K562 (cell line): ENCODE results near the gene FMNL1. TPM values are rescaled to one million over a fixed set of nuclear protein-coding genes. Genes with fewer than 3 reads are reported as not detected.

ENCODE experiments used
- BACH1 ChIP-seq: fragments of 200-800 bp; sonication (Bioruptor generic); IDR thresholded peaks from 2 replicates; pipeline ENCODE4 v1.6.1; 2016; ENCODE audit warnings: missing genetic modification characterization, missing compliant biosample characterization
- CBFA2T2 ChIP-seq: fragments of 450-650 bp; conservative IDR thresholded peaks from 2 replicates; pipeline ENCODE4 v1.6.1; 2017; ENCODE audit warnings: mild to moderate bottlenecking
- DMBX1 ChIP-seq: fragments of 250-450 bp; sonication (Bioruptor Pico); IDR thresholded peaks from 2 replicates; pipeline ENCODE4 v1.8.0; 2022; ENCODE audit warnings: inconsistent platforms, mild to moderate bottlenecking, moderate library complexity, borderline replicate concordance
- HDAC3 ChIP-seq: fragments of 450-650 bp; IDR thresholded peaks from 2 replicates; pipeline ENCODE4 v1.6.1; 2018; ENCODE audit warnings: borderline replicate concordance, mild to moderate bottlenecking, moderate library complexity; ENCODE audit not compliant: partially characterized antibody
- JUNB ChIP-seq: fragments of 450-650 bp; formaldehyde crosslinking; conservative IDR thresholded peaks from 2 replicates; pipeline ENCODE4 v1.4.0; 2020; ENCODE audit warnings: mild to moderate bottlenecking
- POLR2G ChIP-seq: fragments of 200-400 bp; formaldehyde crosslinking; IDR thresholded peaks from 2 replicates; pipeline ENCODE4 v1.6.1; 2017; ENCODE audit warnings: low read depth, mild to moderate bottlenecking, antibody characterized with exemption, low read length, moderate library complexity
- RBM34 ChIP-seq: fragments of 200-400 bp; formaldehyde crosslinking; IDR thresholded peaks from 2 replicates; pipeline ENCODE4 v1.6.1; 2018; ENCODE audit warnings: low read length, borderline replicate concordance; ENCODE audit not compliant: insufficient read depth
- ZNF24 ChIP-seq: fragments of 450-650 bp; IDR thresholded peaks from 2 replicates; pipeline ENCODE4 v1.6.1; 2016
- ZNF444 ChIP-seq: fragments of 250-450 bp; sonication (Bioruptor Pico); IDR thresholded peaks from 2 replicates; pipeline ENCODE4 v1.4.0; 2020; ENCODE audit warnings: mild to moderate bottlenecking, moderate library complexity
- ZNF57 ChIP-seq: fragments of 450-650 bp; formaldehyde crosslinking; IDR thresholded peaks from 2 replicates; pipeline ENCODE4 v1.4.0; 2020; ENCODE audit warnings: mild to moderate bottlenecking, moderate library complexity
- polyA plus RNA-seq, 8 experiments: library from polyadenylated mRNA; depleted of rRNA in 4 of 8; stranded (reverse) in 5 of 8; unstranded in 3 of 8; fragments of >200 nt; fragmentation: Nextera tagmentation in 2 of 8; fragmentation: Illumina TruSeq in 1 of 8; extraction: Ambion mirVana in 2 of 8; extraction: Trizol in 1 of 8; gene quantifications; 2 replicates each; pipeline versions ENCODE4 v1.2.1 to v1.2.3, GENCODE V29; 2011 to 2014; ENCODE audit warnings: inconsistent platforms in 1 of 8, missing spikeins in 1 of 8
- total RNA-seq, 7 experiments: library from RNA; depleted of rRNA in 6 of 7; stranded (reverse); fragments of >200 nt in 6 of 7; fragmentation: Illumina TruSeq in 2 of 7; extraction: Trizol in 2 of 7; gene quantifications; 2 replicates each; pipeline versions ENCODE4 v1.2.1 to v1.2.3, GENCODE V29; 2011 to 2021; ENCODE audit warnings: low replicate concordance in 1 of 7
- TF ChIP-seq, protein P1 (sequence below), 2 experiments: fragments of 450-650 bp in 1 of 2; sonication (generic) in 1 of 2; formaldehyde crosslinking in 1 of 2; IDR thresholded peaks; 2 replicates each; pipeline versions ENCODE4 v1.7.1 to v1.9.0; 2016 to 2022; ENCODE audit warnings: inconsistent platforms in 1 of 2, mild to moderate bottlenecking in 1 of 2, missing genetic modification reagents in 1 of 2
- TF ChIP-seq, protein P2 (sequence below): fragments of 250-450 bp; sonication (Bioruptor Pico); IDR thresholded peaks from 2 replicates; pipeline ENCODE4 v1.5.0; 2021
- TF ChIP-seq, protein P3 (sequence below), 2 experiments: fragments of 450-650 bp; conservative IDR thresholded peaks; 2 replicates each; pipeline ENCODE4 v1.6.1; 2017; ENCODE audit warnings: mild to moderate bottlenecking in 2 of 2, moderate library complexity in 2 of 2
- TF ChIP-seq, protein P4 (sequence below): IDR thresholded peaks from 2 replicates; pipeline ENCODE4 v1.6.1; 2011; ENCODE audit warnings: borderline replicate concordance, low read depth, mild to moderate bottlenecking, moderate library complexity, low read length; ENCODE audit not compliant: insufficient read depth, poor library complexity, severe bottlenecking

Gene FMNL1
- total and polyA plus RNA-seq, 9 of the 15 experiments (the other 6 are each of a cell fraction or from before 2014, with no cell fraction given) = 0.70 to 36.6 (median 7.7) TPM

DNA sequence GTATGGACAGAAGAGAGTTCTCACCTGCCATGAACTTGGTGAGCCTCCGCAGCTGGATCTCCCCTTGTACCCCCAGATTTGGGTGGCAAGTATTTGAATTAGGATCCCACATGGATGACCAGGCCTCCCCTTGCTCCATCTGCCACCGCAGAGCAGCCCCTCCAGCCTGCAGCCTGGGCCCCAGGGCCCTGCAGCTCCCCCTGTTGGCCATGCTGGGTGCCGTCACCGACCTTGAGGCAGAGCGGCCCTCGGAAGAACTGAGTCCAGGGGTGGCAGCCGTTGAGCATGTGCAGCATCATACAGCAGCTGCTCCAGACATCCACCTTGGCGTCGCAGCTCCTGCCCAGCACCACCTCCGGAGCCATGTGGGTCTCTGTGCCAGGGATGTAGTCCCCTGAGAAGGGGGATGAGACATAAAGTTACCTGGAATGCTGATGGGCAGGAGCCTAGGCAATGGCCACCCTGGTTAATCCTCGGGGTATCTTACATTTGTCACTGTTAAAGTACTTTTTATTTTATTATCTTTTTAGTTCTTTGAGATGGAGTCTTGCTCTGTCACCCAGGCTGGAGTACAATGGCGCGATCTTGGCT lies 49.2 kb downstream of the FMNL1 start (continued):
- TF ChIP-seq, protein P1, sequence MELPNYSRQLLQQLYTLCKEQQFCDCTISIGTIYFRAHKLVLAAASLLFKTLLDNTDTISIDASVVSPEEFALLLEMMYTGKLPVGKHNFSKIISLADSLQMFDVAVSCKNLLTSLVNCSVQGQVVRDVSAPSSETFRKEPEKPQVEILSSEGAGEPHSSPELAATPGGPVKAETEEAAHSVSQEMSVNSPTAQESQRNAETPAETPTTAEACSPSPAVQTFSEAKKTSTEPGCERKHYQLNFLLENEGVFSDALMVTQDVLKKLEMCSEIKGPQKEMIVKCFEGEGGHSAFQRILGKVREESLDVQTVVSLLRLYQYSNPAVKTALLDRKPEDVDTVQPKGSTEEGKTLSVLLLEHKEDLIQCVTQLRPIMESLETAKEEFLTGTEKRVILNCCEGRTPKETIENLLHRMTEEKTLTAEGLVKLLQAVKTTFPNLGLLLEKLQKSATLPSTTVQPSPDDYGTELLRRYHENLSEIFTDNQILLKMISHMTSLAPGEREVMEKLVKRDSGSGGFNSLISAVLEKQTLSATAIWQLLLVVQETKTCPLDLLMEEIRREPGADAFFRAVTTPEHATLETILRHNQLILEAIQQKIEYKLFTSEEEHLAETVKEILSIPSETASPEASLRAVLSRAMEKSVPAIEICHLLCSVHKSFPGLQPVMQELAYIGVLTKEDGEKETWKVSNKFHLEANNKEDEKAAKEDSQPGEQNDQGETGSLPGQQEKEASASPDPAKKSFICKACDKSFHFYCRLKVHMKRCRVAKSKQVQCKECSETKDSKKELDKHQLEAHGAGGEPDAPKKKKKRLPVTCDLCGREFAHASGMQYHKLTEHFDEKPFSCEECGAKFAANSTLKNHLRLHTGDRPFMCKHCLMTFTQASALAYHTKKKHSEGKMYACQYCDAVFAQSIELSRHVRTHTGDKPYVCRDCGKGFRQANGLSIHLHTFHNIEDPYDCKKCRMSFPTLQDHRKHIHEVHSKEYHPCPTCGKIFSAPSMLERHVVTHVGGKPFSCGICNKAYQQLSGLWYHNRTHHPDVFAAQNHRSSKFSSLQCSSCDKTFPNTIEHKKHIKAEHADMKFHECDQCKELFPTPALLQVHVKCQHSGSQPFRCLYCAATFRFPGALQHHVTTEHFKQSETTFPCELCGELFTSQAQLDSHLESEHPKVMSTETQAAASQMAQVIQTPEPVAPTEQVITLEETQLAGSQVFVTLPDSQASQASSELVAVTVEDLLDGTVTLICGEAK (IDR thresholded peaks at IDR 0.05) = no peak
- TF ChIP-seq, protein P1 (CRISPR knock-in tag; IDR thresholded peaks at IDR 0.05) = no peak
- TF ChIP-seq, protein P2, sequence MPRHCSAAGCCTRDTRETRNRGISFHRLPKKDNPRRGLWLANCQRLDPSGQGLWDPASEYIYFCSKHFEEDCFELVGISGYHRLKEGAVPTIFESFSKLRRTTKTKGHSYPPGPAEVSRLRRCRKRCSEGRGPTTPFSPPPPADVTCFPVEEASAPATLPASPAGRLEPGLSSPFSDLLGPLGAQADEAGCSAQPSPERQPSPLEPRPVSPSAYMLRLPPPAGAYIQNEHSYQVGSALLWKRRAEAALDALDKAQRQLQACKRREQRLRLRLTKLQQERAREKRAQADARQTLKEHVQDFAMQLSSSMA = no peak
- TF ChIP-seq HDAC3 (no peak), ZNF24 (no peak), ZNF444 (CRISPR knock-in tag) (no peak), CBFA2T2 (no peak), POLR2G (0 out of 2 replicates have a peak, but pooled peaks have one; percentile 4), JUNB (CRISPR knock-in tag) (no peak), DMBX1 (CRISPR knock-in tag) (no peak), ZNF57 (CRISPR knock-in tag) (no peak), RBM34 (no peak), BACH1 (tag) (no peak)
- TF ChIP-seq, protein P3, sequence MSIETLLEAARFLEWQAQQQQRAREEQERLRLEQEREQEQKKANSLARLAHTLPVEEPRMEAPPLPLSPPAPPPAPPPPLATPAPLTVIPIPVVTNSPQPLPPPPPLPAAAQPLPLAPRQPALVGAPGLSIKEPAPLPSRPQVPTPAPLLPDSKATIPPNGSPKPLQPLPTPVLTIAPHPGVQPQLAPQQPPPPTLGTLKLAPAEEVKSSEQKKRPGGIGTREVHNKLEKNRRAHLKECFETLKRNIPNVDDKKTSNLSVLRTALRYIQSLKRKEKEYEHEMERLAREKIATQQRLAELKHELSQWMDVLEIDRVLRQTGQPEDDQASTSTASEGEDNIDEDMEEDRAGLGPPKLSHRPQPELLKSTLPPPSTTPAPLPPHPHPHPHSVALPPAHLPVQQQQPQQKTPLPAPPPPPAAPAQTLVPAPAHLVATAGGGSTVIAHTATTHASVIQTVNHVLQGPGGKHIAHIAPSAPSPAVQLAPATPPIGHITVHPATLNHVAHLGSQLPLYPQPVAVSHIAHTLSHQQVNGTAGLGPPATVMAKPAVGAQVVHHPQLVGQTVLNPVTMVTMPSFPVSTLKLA (conservative IDR thresholded peaks at IDR 0.05) = no peak
- TF ChIP-seq, protein P4, sequence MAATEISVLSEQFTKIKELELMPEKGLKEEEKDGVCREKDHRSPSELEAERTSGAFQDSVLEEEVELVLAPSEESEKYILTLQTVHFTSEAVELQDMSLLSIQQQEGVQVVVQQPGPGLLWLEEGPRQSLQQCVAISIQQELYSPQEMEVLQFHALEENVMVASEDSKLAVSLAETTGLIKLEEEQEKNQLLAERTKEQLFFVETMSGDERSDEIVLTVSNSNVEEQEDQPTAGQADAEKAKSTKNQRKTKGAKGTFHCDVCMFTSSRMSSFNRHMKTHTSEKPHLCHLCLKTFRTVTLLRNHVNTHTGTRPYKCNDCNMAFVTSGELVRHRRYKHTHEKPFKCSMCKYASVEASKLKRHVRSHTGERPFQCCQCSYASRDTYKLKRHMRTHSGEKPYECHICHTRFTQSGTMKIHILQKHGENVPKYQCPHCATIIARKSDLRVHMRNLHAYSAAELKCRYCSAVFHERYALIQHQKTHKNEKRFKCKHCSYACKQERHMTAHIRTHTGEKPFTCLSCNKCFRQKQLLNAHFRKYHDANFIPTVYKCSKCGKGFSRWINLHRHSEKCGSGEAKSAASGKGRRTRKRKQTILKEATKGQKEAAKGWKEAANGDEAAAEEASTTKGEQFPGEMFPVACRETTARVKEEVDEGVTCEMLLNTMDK = peak; percentile 91
